ENCODE results near the gene MYH7B.
A peak's percentile ranks its signal among the peaks of the same experiment; 100 is the strongest.

Gene MYH7B

DNA sequence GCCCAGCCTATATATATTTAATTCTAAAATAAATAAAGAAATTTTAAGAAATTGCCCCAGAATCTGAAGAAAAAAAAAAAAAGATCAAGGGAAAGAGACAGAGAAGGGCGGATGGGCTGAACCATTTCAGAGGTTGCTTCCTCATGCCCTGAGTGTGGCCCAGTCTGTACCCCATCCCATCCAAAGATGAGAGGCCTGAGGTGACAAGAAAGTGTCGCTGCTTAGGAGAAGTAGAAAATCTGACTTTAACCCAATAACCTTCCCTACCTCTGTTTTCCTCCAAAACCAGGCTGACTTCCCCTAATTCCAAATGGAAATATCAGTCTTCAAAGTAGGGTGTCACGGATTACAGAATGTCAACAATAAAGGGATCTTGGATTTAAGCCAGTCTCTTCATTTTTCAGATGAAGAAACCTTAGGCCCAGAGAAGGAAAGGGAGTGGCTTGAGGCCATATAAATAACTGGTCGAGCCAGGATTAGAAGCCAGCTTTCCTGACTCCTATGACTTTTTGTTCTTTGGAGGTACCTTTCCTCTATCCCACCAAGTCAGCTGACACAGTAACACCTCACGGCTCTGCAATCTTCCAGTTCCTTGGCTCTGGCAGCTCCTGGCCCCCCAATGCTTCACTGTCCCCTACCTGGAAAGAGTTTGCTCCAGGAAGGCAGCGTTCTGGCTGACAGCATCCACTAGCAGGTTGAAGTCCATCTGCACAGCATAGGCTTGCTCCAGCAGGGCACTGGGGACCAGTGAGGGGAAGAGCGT, 10.2 kb upstream of the MYH7B start:
- DNase-seq (ENCODE audit: low spot score), result no peak

- no peak for DNase-seq (ENCODE audit: low spot score)
Observed at GRCh38 chr20:34946661-34947060, 9.0 kb upstream of the MYH7B start.

GRCh38 chr20:34947336-34947735, 8.3 kb upstream of the MYH7B start:
- DNase-seq (ENCODE audit: low spot score), result no peak

GRCh38 chr20:34948030-34948429, 7.6 kb upstream of the MYH7B start:
- peak; percentile 80 for DNase-seq (ENCODE audit: low spot score)

GRCh38 chr20:34949120-34949519, 6.5 kb upstream of the MYH7B start:
- no peak for DNase-seq (ENCODE audit: low spot score)

DNA sequence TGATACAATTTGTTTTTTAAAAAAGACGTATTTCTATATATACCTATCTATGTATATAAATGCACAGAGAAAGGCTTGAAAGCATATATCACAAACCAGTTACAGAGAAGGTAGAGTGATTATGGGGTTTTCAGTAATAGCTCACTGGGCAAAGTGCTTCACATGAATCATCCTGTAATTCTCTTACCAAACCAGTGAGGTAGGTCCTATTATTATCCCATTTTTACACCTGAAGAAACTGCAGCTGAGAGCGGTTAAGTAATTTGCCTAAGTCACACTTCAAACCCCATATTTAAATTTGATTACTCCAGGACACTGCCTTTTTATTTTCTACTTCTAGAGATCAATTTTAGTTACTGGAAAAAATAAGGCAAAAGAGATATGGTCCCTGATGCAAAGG, 4.4 kb upstream of the MYH7B start:
- no peak for DNase-seq (ENCODE audit: low spot score)

- DNase-seq (ENCODE audit: low spot score), result no peak
Observed at GRCh38 chr20:34951652-34952051, 4.0 kb upstream of the MYH7B start.

DNA sequence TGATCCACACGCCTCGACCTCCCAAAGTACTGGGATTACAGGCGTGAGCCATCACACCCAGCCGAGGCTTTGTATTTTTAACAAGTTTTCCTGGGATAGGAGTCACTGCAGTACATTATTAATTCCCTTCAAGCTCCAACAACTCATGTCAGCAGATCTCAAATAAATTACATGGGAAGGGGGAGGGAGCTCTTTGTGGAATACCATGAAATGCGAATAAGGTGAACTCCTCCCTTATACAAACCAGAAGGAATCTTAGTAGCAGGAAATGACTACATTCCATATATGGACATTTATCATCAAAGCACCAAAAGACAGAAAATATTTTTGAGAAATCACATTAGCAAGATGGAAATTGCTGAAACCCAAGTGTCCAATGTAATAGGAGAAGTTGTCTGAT, 3.0 kb upstream of the MYH7B start:
- DNase-seq (ENCODE audit: low spot score), result no peak

- DNase-seq (ENCODE audit: low spot score), result no peak
Observed at GRCh38 chr20:34953960-34954359, 1.7 kb upstream of the MYH7B start.

GRCh38 chr20:34954904-34955230, 801 bp upstream of the MYH7B start:
- peak; percentile 65 for DNase-seq (ENCODE audit: low spot score)

DNA sequence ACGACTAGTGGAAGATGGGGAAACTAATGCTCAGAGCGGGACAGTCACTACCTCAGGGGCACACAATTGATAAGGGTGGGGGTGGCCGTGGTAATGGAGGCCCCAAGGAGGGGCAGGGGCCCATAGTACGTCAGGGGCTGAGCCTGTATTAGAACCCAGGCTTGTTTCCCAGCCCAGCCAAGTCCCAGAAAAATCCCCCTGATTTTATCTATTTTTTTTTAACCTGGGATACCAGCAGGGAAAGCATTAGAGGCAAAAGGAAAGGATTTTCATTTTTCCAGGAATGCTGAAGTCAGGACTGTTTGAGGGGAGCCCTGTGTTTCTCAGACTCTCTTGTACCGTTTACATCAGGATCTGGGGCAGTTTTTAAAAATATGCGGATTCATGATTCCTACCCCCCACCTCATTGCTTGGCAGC, 382 bp downstream of the MYH7B start:
- DNase-seq (ENCODE audit: low spot score), result no peak

DNA sequence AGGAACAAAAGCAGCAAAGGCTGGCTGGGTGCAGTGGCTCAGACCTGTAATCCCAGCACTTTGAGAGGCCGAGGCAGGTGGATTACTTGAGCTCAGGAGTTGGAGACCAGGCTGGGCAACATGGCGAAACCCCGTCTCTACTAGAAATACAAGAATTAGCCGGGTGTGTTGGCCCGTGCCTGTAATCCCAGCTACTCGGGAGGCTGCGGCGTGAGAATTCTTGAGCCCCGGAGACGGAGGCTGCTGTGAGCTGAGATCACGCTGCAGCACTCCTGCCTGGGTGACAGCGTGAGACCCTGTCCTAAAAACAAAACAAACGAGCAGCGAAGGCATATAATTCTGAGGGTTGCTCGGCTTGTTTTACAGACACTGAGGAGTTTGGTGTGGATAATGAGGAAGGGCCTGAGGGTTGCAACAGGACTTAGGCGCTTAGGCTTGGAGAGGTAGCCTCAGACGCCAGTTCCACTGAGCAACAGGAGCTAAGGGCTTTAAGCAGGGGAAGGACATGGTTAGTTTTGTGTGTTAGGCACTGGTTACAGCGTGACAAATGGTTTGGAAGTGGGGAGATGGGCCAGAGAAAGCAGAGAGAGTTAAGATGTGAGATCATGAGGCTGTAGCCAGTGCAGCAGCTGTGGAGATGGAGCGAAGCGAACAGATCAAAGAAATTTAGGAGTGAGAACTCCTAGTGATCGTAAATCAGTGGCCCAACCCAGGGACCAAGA, 1.2 kb downstream of the MYH7B start:
- DNase-seq (ENCODE audit: low spot score), result no peak

DNA sequence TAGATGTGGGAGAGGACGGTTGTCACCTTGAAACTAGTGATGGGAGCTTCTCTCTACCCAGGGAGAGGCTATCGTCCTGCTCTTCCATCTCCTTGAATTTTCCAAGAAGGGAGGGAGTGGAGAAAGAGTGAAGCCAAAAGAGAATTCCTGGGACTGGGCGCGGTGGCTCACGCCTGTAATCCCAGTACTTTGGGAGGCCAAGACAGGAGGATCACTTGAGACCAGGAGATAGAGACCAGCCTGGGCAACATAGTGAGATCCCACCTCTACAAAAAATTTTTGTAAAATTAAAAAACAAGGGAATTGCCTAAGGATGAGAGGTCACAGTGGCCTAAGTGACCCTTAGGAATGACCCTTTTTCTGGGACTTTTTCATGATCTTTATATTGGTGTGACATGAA, 8.8 kb downstream of the MYH7B start:
- no peak for DNase-seq (ENCODE audit: low spot score)

- no peak for DNase-seq (ENCODE audit: low spot score)
Observed at GRCh38 chr20:34965051-34965450, 9.4 kb downstream of the MYH7B start.

GRCh38 chr20:34967421-34967820, 11.8 kb downstream of the MYH7B start:
- DNase-seq (ENCODE audit: low spot score), result no peak

GRCh38 chr20:34968042-34968775, 12.5 kb downstream of the MYH7B start:
- no peak for DNase-seq (ENCODE audit: low spot score)

GRCh38 chr20:34970193-34970840, 14.6 kb downstream of the MYH7B start:
- DNase-seq (ENCODE audit: low spot score), result no peak

GRCh38 chr20:34970846-34971560, 15.3 kb downstream of the MYH7B start:
- DNase-seq (ENCODE audit: low spot score), result no peak

DNA sequence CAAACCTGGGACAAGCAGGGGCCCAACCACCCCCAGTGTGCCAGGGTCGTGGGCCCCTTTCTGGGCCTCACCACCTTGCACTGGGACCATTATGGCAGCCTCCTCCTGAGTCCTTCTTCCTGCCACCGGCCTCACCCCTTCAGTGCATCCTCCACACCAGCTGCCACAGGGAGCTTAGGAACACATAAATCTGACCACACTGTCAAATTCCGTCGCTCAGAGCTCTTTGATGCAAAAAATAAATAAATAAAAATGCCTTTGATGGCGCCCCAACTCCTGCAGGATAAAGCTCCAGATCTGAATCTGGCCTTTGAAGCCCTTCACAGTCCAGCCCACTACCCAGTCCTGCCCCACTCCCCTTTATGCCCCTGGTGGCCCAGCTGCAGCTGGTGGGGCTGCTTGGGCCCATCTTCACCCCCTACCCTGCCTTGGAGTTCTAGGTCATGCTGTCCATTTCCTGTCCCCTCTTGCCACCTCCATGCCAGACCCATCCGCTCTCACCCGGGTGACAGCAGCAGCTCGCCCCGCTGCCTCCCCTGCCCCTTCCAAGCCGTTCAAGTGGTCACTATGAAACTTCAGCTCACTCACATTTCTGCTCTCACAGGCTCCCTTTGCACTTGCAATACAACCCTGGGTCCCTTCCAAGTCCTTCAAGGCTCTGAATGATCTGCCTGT, 16.0 kb downstream of the MYH7B start:
- no peak for DNase-seq (ENCODE audit: low spot score)

DNA sequence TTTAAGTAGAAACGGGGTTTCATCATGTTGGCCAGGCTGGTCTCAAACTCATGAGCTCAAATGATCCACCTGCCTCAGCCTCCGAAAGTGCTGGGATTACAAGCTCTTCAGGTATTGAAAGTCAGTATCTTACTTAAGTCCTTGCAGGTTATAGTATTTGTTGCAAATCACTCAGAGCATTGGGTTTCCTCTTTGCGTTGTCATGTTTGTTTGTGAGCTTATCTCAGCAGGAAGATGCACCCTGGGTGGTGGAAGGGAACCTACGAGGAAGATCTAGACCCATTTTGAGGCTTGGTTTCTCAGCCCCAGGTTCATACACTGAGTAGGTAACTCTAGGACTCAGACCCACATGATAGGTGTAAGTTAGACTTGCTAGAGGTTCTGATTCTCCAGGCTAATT, 18.6 kb downstream of the MYH7B start:
- DNase-seq (ENCODE audit: low spot score), result no peak

DNA sequence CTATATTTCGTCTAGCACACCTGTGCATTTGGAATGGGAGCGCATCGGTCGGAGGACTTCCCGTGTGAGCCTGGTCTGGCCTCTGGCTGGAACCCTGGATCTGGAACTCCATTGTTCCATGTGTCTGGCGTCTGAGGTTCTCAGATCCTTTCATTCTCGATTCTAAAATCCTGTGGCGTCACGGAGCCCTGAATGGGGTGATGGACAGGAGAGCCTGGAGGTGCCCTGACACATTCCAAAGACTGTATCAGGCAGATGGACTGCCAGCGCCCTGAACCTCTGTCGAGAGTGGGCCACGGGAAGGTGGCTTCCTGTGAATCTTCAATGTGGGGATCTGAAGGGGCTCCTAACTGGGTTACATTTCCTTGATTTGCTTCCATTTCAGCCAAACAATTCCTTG, 20.6 kb downstream of the MYH7B start:
- DNase-seq (ENCODE audit: low spot score), result no peak

Data from AG20443 (cell line).